Rectal smooth muscle tissue (tissue), 1 donor: ENCODE results near the gene MED12L.
A peak's percentile ranks its signal among the peaks of the same experiment; 100 is the strongest.
"Not testable (repeated sequence)": the region's sequence is repeated elsewhere in the genome, so short reads cannot be mapped to it uniquely, and the experiment has no call there.

Experiments used
- H3K27ac ChIP-seq: one replicate; pipeline ENCODE4 v1.7.0; 2013; ENCODE audit warnings: low read depth, low read length, inconsistent platforms
- H3K27me3 ChIP-seq: one replicate; pipeline ENCODE4 v1.7.0; 2013; ENCODE audit warnings: low read length; ENCODE audit not compliant: control insufficient read depth, insufficient read depth
- H3K36me3 ChIP-seq: one replicate; pipeline ENCODE4 v1.7.0; 2013; ENCODE audit warnings: low read length; ENCODE audit not compliant: control insufficient read depth, insufficient read depth
- H3K4me1 ChIP-seq: one replicate; pipeline ENCODE4 v1.7.0; 2013; ENCODE audit warnings: low read length; ENCODE audit not compliant: control insufficient read depth, insufficient read depth
- H3K4me3 ChIP-seq: one replicate; pipeline ENCODE4 v1.7.0; 2013; ENCODE audit warnings: low read length
- H3K9ac ChIP-seq: one replicate; pipeline ENCODE4 v1.7.0; 2013; ENCODE audit warnings: low read length

Gene MED12L, protein sequence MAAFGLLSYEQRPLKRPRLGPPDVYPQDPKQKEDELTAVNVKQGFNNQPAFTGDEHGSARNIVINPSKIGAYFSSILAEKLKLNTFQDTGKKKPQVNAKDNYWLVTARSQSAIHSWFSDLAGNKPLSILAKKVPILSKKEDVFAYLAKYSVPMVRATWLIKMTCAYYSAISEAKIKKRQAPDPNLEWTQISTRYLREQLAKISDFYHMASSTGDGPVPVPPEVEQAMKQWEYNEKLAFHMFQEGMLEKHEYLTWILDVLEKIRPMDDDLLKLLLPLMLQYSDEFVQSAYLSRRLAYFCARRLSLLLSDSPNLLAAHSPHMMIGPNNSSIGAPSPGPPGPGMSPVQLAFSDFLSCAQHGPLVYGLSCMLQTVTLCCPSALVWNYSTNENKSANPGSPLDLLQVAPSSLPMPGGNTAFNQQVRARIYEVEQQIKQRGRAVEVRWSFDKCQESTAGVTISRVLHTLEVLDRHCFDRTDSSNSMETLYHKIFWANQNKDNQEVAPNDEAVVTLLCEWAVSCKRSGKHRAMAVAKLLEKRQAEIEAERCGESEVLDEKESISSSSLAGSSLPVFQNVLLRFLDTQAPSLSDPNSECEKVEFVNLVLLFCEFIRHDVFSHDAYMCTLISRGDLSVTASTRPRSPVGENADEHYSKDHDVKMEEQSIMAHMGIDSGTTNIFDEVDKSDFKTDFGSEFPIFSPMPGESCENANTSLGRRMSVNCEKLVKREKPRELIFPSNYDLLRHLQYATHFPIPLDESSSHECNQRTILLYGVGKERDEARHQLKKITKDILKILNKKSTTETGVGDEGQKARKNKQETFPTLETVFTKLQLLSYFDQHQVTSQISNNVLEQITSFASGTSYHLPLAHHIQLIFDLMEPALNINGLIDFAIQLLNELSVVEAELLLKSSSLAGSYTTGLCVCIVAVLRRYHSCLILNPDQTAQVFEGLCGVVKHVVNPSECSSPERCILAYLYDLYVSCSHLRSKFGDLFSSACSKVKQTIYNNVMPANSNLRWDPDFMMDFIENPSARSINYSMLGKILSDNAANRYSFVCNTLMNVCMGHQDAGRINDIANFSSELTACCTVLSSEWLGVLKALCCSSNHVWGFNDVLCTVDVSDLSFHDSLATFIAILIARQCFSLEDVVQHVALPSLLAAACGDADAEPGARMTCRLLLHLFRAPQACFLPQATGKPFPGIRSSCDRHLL (N-terminal part only)

DNA sequence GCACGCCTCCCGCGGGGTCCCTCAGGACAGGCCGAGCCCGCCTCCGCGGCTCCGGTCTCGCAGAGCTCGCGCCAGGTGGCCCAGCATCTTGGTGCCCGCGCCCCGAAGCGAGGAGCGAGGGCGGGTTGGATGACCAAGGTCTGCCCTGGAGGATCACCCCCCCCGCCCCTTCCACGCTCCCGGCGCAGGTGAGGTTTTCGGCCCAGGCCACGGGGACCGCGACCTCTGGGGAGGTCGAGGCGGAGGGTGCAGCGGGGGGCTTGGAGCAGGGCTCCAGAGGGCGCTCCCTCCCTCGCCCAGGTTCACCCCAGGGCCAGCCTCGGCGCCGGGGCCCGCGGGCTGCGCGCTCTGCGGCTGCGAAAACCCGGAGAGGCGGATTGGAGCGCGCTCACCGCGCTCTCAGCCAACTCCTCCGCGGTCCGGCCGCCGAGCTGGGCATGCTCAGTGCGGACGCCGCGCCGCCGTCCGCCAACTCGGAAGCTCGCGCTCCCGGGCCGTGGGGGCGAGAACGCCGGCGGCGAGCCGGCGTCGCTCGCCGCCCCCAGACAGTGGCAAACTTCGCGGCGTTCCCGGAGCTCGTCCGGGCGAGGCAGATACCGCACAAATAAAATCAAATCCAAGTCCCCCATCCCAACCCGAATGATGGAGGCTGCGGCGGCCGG is at the start of gene MED12L:
TSS of gene MED12L (plus strand) at position 438 of the 662 bp plus-strand sequence. CDS start 1,263 bp downstream, outside the sequence.
- no peak within 1 kb of the TSS for H3K27ac ChIP-seq
- no peaks in the 10 kb centered on the region for H3K36me3 ChIP-seq

DNA sequence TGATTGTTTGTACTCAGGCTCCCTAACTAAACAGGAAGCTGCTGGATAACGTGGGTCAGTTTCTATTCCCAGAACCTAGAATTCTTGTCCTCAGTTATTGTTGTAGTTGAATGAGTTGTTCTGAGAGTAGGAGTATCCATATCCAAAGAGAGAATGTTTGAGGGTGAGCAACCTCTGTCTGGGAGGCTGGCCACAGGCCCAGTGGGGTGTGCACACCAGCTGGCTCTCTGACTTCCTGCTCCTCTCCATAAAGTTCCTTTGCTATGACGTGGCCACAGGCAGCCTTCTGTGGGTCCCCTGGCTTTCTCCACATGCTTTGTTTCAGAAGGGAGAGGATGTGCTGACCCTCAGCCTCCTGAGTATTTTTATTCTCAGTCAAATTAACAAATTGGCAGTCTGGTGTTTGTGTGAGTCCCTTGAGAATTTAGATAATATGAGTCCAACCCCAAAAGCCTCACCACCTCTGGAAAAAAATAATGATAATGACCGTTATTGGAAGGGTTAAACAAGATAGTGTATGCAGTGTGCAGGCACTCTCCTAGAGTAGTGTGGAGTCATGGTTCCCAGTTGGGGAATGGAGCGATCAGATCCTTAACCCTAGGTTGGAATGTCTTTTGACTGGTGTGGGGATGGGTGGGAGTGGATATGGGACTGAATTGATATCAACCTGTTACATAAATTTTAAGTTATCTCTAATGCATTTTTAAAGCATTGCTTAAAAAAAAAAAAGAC is 47.6 kb upstream of the MED12L start:
- H3K4me1 ChIP-seq = no peaks in the 10 kb centered on the region
- no peak overlapping the region for H3K4me3 ChIP-seq
- no peak overlapping the region for H3K27ac ChIP-seq
- H3K27me3 ChIP-seq = no peaks in the 10 kb centered on the region
- H3K36me3 ChIP-seq = no peaks in the 10 kb centered on the region
- H3K9ac ChIP-seq = no peak overlapping the region

More for the DNA sequence above, at the start of gene MED12L:
- Histone ChIP-seq H3K4me1 (no peaks in the 10 kb centered on the region), H3K9ac (no peak within 1 kb of the TSS), H3K27me3 (no peaks in the 10 kb centered on the region), H3K4me3 (peak within 1 kb of the TSS; percentile 63)

DNA sequence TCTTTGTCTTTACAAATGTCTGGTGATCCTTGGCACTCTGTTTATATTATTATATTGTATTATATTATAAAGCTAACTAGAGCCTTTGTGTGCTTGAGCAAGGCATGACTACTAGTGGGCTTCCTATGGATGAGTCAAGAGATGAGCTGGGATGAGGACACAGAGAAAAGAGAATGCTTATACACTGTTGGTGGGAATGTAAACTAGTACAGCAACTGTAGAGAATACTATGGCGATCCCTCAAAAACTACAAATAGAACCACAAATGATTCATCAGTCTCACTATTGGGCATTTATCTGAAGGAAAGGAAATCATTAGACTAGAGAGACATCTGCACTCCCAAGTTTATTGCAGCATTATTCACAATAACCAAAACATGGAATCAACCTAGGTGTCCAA is 40.8 kb upstream of the MED12L start:
- no peaks in the 10 kb centered on the region for H3K4me1 ChIP-seq
- H3K27me3 ChIP-seq = no peaks in the 10 kb centered on the region
- H3K27ac ChIP-seq = no peak overlapping the region
- H3K4me3 ChIP-seq = no peak overlapping the region
- no peak overlapping the region for H3K9ac ChIP-seq
- no peaks in the 10 kb centered on the region for H3K36me3 ChIP-seq

DNA sequence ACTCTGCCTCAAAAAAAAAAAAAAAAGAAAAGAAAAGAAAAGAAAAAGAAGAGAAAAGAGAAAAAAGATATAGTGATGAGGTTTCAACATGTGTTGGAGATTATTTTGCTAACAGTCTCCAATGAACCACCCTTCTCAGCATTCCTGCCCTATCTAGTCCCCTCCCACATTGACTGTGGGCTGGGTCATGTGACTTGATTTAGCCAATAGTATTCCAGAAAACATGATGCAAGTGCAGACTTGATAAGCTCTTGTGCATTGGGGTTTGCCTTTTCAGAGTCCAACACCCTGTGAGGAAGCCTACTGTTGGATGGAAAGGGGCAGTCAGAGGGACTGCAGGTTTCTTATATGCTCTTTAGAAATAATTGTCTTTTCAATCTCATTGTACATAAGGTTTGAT is 37.8 kb upstream of the MED12L start:
- Histone ChIP-seq H3K4me3 (no peak overlapping the region), H3K27ac (no peak overlapping the region), H3K9ac (no peak overlapping the region), H3K36me3 (no peaks in the 10 kb centered on the region), H3K27me3 (no peaks in the 10 kb centered on the region), H3K4me1 (no peaks in the 10 kb centered on the region)

DNA sequence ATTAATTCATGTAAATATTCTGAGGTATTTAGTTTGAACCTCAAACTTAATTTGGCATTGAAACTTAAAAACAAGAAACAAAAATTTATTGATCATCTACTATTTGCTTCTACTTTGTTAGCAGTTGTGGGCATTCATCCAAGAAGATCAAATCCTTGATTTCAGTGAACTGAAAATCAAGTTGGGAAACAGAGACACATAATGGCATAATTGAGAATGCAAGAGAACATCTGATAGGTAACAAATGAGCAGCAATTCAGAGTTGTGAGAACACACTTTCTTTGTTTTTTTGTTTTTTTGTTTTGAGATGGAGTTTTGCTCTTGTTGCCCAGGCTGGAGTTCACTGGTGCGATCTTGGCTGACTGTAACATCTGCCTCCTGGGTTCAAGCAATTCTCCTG is 33.9 kb upstream of the MED12L start:
- H3K4me1 ChIP-seq = no peaks in the 10 kb centered on the region
- H3K4me3 ChIP-seq = no peak overlapping the region
- H3K27me3 ChIP-seq = no peaks in the 10 kb centered on the region
- H3K9ac ChIP-seq = no peak overlapping the region
- H3K27ac ChIP-seq = no peak overlapping the region
- no peaks in the 10 kb centered on the region for H3K36me3 ChIP-seq

DNA sequence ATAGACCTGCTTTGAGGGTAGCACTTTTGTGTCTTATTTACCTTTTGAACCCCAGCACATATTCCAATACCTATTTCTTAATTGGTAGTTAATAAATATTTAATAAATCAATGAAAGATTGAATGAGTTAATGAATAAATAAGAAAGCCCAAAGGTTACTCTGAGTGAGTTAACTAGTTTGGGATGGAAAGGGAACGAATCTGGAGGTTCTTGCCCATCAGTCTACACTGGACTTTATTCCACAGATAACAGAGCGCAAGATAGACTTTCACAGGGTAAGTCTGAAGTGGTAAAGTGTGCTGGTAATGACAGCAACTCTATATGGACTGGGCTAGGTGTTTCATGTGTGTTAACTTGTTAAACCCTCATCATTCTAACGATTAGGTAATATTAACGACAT is 33.1 kb upstream of the MED12L start:
- Histone ChIP-seq H3K9ac (no peak overlapping the region), H3K4me1 (no peaks in the 10 kb centered on the region), H3K36me3 (no peaks in the 10 kb centered on the region), H3K4me3 (no peak overlapping the region), H3K27ac (no peak overlapping the region), H3K27me3 (no peaks in the 10 kb centered on the region)

DNA sequence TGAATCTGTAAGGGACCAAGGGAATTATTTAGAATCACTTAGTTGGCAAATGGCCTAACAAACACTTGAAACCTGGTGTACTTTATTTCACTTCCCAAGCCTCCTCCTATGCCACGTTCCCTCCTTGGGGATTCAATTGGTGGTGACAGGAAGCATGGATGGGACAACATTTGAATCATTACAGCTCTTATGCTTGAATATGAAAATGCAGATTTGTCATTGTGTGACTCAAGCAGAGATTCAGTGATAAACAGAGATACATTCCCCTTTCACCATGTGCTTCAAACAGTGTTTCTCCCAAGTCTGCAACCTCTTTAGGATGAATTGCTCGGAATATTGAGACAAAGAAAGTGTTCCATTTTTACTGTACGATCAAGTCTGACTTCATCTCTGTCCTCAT is 32.7 kb upstream of the MED12L start:
- Histone ChIP-seq H3K4me1 (no peaks in the 10 kb centered on the region), H3K27ac (no peak overlapping the region), H3K4me3 (no peak overlapping the region), H3K9ac (no peak overlapping the region), H3K27me3 (no peaks in the 10 kb centered on the region), H3K36me3 (no peaks in the 10 kb centered on the region)

DNA sequence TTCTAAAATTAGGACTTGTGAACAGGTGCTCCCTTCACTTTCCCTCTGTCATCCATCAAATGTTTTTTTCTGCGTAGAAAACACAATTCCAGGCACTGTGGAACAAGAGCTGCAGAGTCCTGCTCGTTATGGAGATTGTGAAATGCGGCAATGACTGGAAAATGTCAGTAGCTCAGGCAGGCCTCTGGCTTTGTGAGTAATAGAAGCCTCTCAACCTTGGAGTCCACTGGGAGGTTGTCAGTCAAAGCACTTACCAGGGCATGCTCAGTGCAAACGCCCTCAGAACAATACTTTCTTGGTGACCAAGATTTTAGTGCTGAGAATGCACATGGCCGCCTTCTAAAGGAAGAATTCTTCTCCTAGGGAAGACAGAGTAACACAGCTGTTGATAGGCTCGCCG is 26.7 kb upstream of the MED12L start:
- Histone ChIP-seq H3K27me3 (no peaks in the 10 kb centered on the region), H3K4me3 (no peak overlapping the region), H3K36me3 (no peaks in the 10 kb centered on the region), H3K27ac (no peak overlapping the region), H3K9ac (no peak overlapping the region), H3K4me1 (no peaks in the 10 kb centered on the region)

DNA sequence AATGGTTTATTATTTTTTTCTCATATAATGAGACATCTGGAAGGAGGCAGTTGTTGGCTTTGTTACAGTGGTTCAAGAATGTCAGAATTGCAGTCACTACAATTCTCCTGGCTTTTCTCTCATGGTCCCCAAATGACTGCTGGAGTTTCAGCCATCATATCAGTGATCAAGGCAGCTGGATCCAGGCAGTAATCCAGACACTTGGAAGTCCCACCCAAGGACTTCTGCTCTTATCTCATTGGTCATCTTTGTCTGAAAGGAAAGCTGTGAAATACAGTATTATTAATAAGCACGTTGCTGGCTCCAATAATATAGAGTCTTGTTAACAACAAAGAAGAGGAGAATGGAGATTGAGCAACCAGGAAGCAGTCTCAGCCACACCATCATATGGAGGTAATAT is 22.9 kb upstream of the MED12L start:
- no peaks in the 10 kb centered on the region for H3K4me1 ChIP-seq
- no peak overlapping the region for H3K9ac ChIP-seq
- no peak overlapping the region for H3K4me3 ChIP-seq
- H3K27ac ChIP-seq = no peak overlapping the region
- no peaks in the 10 kb centered on the region for H3K27me3 ChIP-seq
- no peaks in the 10 kb centered on the region for H3K36me3 ChIP-seq

DNA sequence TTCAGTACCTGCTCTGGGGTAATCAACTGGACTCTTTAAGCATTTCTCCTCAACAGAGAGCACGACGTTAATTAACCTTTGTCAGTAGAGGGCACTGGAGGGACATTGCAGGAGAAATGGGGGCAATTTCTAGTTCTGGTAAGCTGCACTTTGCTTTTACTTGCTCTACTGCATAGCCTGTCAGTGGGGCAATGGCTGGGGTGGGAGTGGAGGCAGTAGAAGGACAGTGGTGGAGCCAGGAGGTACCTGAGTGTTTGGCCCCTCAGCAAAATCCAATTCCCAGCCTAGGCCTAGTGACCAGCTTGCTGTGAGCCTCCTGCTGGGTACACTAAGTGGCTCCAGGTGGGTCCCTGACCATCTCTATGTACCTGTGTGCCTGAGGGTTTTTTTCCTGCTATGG is 18.3 kb upstream of the MED12L start:
- Histone ChIP-seq H3K4me3 (no peak overlapping the region), H3K27me3 (no peaks in the 10 kb centered on the region), H3K36me3 (no peaks in the 10 kb centered on the region), H3K4me1 (no peaks in the 10 kb centered on the region), H3K27ac (no peak overlapping the region), H3K9ac (no peak overlapping the region)

DNA sequence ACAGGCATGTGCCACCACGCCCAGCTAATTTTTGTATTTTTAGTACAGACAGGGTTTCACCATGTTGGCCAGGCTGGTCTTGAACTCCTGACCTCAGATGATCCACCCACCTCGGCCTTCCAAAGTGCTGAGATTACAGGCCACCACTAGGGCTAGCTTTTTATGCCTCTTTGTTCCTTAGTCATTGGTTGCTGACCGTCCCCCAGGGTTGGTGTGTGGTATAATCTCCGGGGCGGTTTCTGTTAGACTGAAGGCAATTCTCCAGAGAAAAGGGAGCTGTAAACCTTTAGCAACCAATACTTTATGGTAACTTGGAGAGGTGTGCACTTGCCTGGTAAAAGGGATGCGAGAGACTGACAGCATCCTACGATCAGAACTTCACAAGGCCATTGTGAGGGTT is 12.6 kb upstream of the MED12L start:
- not testable (repeated sequence) for H3K4me1 ChIP-seq, H3K9ac ChIP-seq, H3K4me3 ChIP-seq, H3K27ac ChIP-seq, H3K27me3 ChIP-seq, H3K36me3 ChIP-seq
